ENCODE data around the gene FIBP. TPM values are rescaled to one million over a fixed set of nuclear protein-coding genes. Genes with fewer than 3 reads are reported as not detected.

Gene FIBP
- total and polyA plus RNA-seq, 2 of the 8 experiments (the other 6 are each of a cell fraction or from before 2014, with no cell fraction given): 74.3 to 173 TPM

- H2BK120ac ChIP-seq (replicated peaks; ENCODE audit: low read depth, low read length): no peak overlapping the region
- H3K79me2 ChIP-seq (ENCODE audit: control insufficient read depth in 1 of 2, insufficient read depth in 2 of 2, low read length in 2 of 2): peaks cover 15 to 30% of the 10 kb centered on the region in 2 experiments
- H3K27me3 ChIP-seq (replicated peaks in 1 of 4; ENCODE audit: control insufficient read depth in 3 of 4, extremely low read depth in 1 of 4, insufficient read depth in 3 of 4, low read length in 3 of 4): no peaks in the 10 kb centered on the region; a peak in 1 of 7 replicates
- H3K4ac ChIP-seq (replicated peaks; ENCODE audit: insufficient read length, low read depth, low read length): no peak overlapping the region
- H4K5ac ChIP-seq (ENCODE audit: insufficient read length, low read depth, low read length): no peak overlapping the region
- no peak overlapping the region for H3K27ac ChIP-seq (ENCODE audit: low read depth, low read length)
- H3K14ac ChIP-seq (ENCODE audit: insufficient read length): no peak overlapping the region
- no peak overlapping the region for H2BK15ac ChIP-seq (ENCODE audit: low read length)
- H3K4me1 ChIP-seq (replicated peaks in 1 of 4; ENCODE audit: control insufficient read depth in 3 of 4, insufficient read depth in 4 of 4, low read length in 3 of 4): peaks cover 0 to 10% (median under 1%) of the 10 kb centered on the region in 4 experiments; a peak in 5 of 7 replicates
- no peak overlapping the region for H3K23ac ChIP-seq (ENCODE audit: insufficient read length)
- H4K91ac ChIP-seq (replicated peaks; ENCODE audit: insufficient read length, low read length): no peak overlapping the region
- DNase-seq (ENCODE audit: low read depth in 1 of 2, low spot score in 2 of 2): no peak
- H2BK5ac ChIP-seq (ENCODE audit: low read depth, low read length): no peak overlapping the region
- H3K79me1 ChIP-seq (ENCODE audit: low read depth, low read length): peaks cover 20% of the 10 kb centered on the region
- no peak overlapping the region for H3K9ac ChIP-seq (replicated peaks in 1 of 4; ENCODE audit: extremely low read depth in 1 of 4, low read depth in 3 of 4, low read length in 3 of 4)
- H4K8ac ChIP-seq (ENCODE audit: extremely low read depth, insufficient read depth, low read length): no peak overlapping the region
- peaks cover 17 to 34% (median 31%) of the 10 kb centered on the region in 4 experiments for H3K36me3 ChIP-seq (ENCODE audit: control insufficient read depth in 2 of 4, insufficient read depth in 4 of 4, low read length in 3 of 4)
- H3K56ac ChIP-seq (replicated peaks; ENCODE audit: insufficient read length, low read depth, low read length): no peak overlapping the region
- H2BK12ac ChIP-seq (ENCODE audit: low read depth, low read length): no peak overlapping the region
- WGBS, 2 experiments (ENCODE audit: extremely low coverage in 1 of 2, insufficient coverage in 1 of 2, insufficient read length in 1 of 2, insufficient replicate concordance in 2 of 2, low coverage in 1 of 2, low lambda C conversion rate in 2 of 2, missing lambda C conversion rate in 1 of 2): 94% methylated on average over 10 of the region's 10 CpGs; no CpG with 5 or more reads in 1 of the 2 experiments
- no peak overlapping the region for H3K4me3 ChIP-seq (ENCODE audit: extremely low read depth in 1 of 4, insufficient read depth in 2 of 4, low read depth in 3 of 4, low read length in 4 of 4)
- no peak overlapping the region for H3K4me2 ChIP-seq (ENCODE audit: insufficient read depth in 1 of 2, low read depth in 2 of 2, low read length in 2 of 2)
- H3K18ac ChIP-seq (ENCODE audit: extremely low read depth, low read length): no peak overlapping the region
- CTCF ChIA-PET (ENCODE audit: partially characterized antibody): interaction anchor here (0.6 to 15.2 kb wide), 43 partner anchors 10 to 1092 kb away, joined by 3 to 283 read pairs (median 5); partner anchors contain the start of genes AP5B1, CCDC85B, CFL1 and CTSW
- no peak overlapping the region for H2AK5ac ChIP-seq (ENCODE audit: low read depth, low read length)
- H4K20me1 ChIP-seq (replicated peaks in 1 of 2; ENCODE audit: control insufficient read depth in 1 of 2, insufficient read depth in 2 of 2, low read length in 2 of 2): peaks cover 28 to 30% of the 10 kb centered on the region in 2 experiments
- H2AFZ ChIP-seq (ENCODE audit: low read length): no peak overlapping the region
- peaks cover 7 to 10% of the 10 kb centered on the region in 2 experiments; a peak in 2 of 4 replicates for H3K9me3 ChIP-seq (ENCODE audit: insufficient read depth in 2 of 2, low read depth in 1 of 2, low read length in 1 of 2)
- no peak for FAIRE-seq
- H2BK20ac ChIP-seq (ENCODE audit: low read length): no peak overlapping the region
- POLR2A ChIA-PET (ENCODE audit: partially characterized antibody): interaction anchor here (0.6 to 38.3 kb wide), 25 partner anchors 9 to 245 kb away, joined by 3 to 1071 read pairs (median 4); partner anchors contain the start of genes AP5B1, CCDC85B, CFL1 and CTSW
- H3K23me2 ChIP-seq (ENCODE audit: low read depth, low read length): peaks cover 2% of the 10 kb centered on the region; the same call in 1 of the 2 replicates
- peak; percentile 68 for TF ChIP-seq POLR2AphosphoS5 (IDR thresholded peaks at IDR 0.05; ENCODE audit: low read depth, low read length)
- TF ChIP-seq POU5F1 (IDR thresholded peaks at IDR 0.05; ENCODE audit: low read depth, low read length): no peak
- TF ChIP-seq CTBP2 (IDR thresholded peaks at IDR 0.05; ENCODE audit: borderline replicate concordance, insufficient read depth, insufficient read length, low read length): no peak
- TF ChIP-seq, protein P1, sequence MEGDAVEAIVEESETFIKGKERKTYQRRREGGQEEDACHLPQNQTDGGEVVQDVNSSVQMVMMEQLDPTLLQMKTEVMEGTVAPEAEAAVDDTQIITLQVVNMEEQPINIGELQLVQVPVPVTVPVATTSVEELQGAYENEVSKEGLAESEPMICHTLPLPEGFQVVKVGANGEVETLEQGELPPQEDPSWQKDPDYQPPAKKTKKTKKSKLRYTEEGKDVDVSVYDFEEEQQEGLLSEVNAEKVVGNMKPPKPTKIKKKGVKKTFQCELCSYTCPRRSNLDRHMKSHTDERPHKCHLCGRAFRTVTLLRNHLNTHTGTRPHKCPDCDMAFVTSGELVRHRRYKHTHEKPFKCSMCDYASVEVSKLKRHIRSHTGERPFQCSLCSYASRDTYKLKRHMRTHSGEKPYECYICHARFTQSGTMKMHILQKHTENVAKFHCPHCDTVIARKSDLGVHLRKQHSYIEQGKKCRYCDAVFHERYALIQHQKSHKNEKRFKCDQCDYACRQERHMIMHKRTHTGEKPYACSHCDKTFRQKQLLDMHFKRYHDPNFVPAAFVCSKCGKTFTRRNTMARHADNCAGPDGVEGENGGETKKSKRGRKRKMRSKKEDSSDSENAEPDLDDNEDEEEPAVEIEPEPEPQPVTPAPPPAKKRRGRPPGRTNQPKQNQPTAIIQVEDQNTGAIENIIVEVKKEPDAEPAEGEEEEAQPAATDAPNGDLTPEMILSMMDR (IDR thresholded peaks at IDR 0.05; ENCODE audit: control extremely low read depth in 1 of 3, insufficient read depth in 1 of 3, low read depth in 1 of 3, low read length in 3 of 3): no peak
- peak; percentile 41 for TF ChIP-seq TAF7 (optimal IDR thresholded peaks at IDR 0.05; ENCODE audit: borderline replicate concordance, low read depth, low read length)
- TF ChIP-seq MAFK (IDR thresholded peaks at IDR 0.05; ENCODE audit: low read depth, low read length): no peak
- TF ChIP-seq YY1 (IDR thresholded peaks at IDR 0.05; ENCODE audit: low read depth, low read length): no peak
- TF ChIP-seq CBX5 (IDR thresholded peaks at IDR 0.05; ENCODE audit: low read depth, low read length): no peak
- TF ChIP-seq POLR2A (IDR thresholded peaks at IDR 0.05; ENCODE audit: control extremely low read depth in 1 of 2, low read depth in 2 of 2, low read length in 2 of 2): peak in 1 of 2 experiments; percentile 73; a peak in 2 of 3 replicates
Measured at GRCh38 chr11:65851811-65852507, 36.3 kb downstream of the FIBP start.
